CD4-positive, alpha-beta T cell (primary cell): ENCODE results near the gene TFF1. TPM values are rescaled to one million over a fixed set of nuclear protein-coding genes. Genes with fewer than 3 reads are reported as not detected.

ENCODE experiments used
- ATAC-seq: fragments of 200-7000 bp; cut with Tn5 transposase; one replicate; pipeline ENCODE4 v1.10.0; 2022; ENCODE audit warnings: mild to moderate bottlenecking; ENCODE audit not compliant: poor library complexity
- CTCF ChIA-PET: fragments of 350-600 bp; sonication (Branson Sonifier 250); formaldehyde crosslinking; loops from one replicate; lab custom pipeline; 2021; ENCODE audit warnings: antibody characterized with exemption, inconsistent platforms; lab: Charles Lee
- POLR2A ChIA-PET: fragments of 350-600 bp; sonication (Branson Sonifier 250); formaldehyde crosslinking; loops from one replicate; lab custom pipeline; 2021; ENCODE audit warnings: antibody characterized with exemption, inconsistent platforms; lab: Charles Lee
- DNase-seq, 14 experiments: peaks; one replicate each; pipeline ENCODE4 v3.0.0-alpha.2; 2013 to 2020; ENCODE audit warnings: mixed read lengths in 2 of 14
- H3K27ac ChIP-seq, 2 donors: one replicate each; pipeline versions ENCODE4 v1.5.1 to v1.7.0; 2013; ENCODE audit warnings: low read length in 2 of 2, low read depth in 1 of 2, mild to moderate bottlenecking in 1 of 2
- H3K27me3 ChIP-seq, 2 experiments: 1 replicate in 1 of 2; 2 replicates in 1 of 2; pipeline versions ENCODE4 v1.6.1 to v1.7.0; 2013; ENCODE audit warnings: low read length in 2 of 2, control low read depth in 1 of 2, mild to moderate bottlenecking in 1 of 2, moderate library complexity in 1 of 2; ENCODE audit not compliant: insufficient read depth in 2 of 2, control insufficient read depth in 1 of 2
- H3K36me3 ChIP-seq: one replicate; pipeline ENCODE4 v1.6.1; 2013; ENCODE audit warnings: low read length, control low read depth; ENCODE audit not compliant: insufficient read depth
- H3K4me1 ChIP-seq: one replicate; pipeline ENCODE4 v1.6.1; 2013; ENCODE audit warnings: low read length, control low read depth; ENCODE audit not compliant: insufficient read depth
- H3K4me3 ChIP-seq: one replicate; pipeline ENCODE4 v1.5.1; 2013; ENCODE audit warnings: mild to moderate bottlenecking, low read length, moderate library complexity
- H3K9me3 ChIP-seq, 2 experiments: 1 replicate in 1 of 2; 2 replicates in 1 of 2; pipeline versions ENCODE4 v1.6.1 to v1.7.0; 2013; ENCODE audit warnings: low read length in 2 of 2, mild to moderate bottlenecking in 2 of 2, control low read depth in 1 of 2, moderate library complexity in 1 of 2; ENCODE audit not compliant: control insufficient read depth in 1 of 2, insufficient read depth in 1 of 2
- H3K27ac Mint-ChIP-seq: one replicate; pipeline ENCODE4 v1.8.0; 2020; ENCODE audit warnings: mixed read lengths
- H3K27me3 Mint-ChIP-seq: one replicate; pipeline ENCODE4 v1.8.0; 2021; ENCODE audit warnings: mixed read lengths
- H3K36me3 Mint-ChIP-seq: one replicate; pipeline ENCODE4 v1.8.0; 2021; ENCODE audit warnings: low read depth, mixed read lengths
- H3K4me1 Mint-ChIP-seq: one replicate; pipeline ENCODE4 v1.8.0; 2021; ENCODE audit warnings: low read depth, mixed read lengths
- H3K4me3 Mint-ChIP-seq: one replicate; pipeline ENCODE4 v1.8.0; 2020; ENCODE audit warnings: mild to moderate bottlenecking, mixed read lengths
- H3K9me3 Mint-ChIP-seq: one replicate; pipeline ENCODE4 v1.8.0; 2020; ENCODE audit warnings: mixed read lengths
- intact Hi-C, 2 experiments: fragments of 100-400 bp; cut with DNase I in 1 of 2; cut with micrococcal nuclease in 1 of 2; formaldehyde crosslinking; loops; one replicate each; pipeline versions ENCODE4 v1.15.1 to v1.9.0; 2023 to 2025; cut with DNase I, micrococcal nuclease
- total RNA-seq, 174 experiments: library from RNA in 2 of 174; stranded (reverse) in 2 of 174; gene quantifications; one replicate each; pipeline ENCODE4 v1.2.3 and lab custom pipeline; 2021 to 2026
- TF ChIP-seq, protein P1 (sequence below): fragments of 200-600 bp; IDR thresholded peaks from one replicate; pipeline ENCODE4 v1.8.0; 2022; ENCODE audit warnings: antibody characterized with exemption, mild to moderate bottlenecking

Gene TFF1
- total RNA-seq, 2 experiments from 2014 or later = not detected

DNA sequence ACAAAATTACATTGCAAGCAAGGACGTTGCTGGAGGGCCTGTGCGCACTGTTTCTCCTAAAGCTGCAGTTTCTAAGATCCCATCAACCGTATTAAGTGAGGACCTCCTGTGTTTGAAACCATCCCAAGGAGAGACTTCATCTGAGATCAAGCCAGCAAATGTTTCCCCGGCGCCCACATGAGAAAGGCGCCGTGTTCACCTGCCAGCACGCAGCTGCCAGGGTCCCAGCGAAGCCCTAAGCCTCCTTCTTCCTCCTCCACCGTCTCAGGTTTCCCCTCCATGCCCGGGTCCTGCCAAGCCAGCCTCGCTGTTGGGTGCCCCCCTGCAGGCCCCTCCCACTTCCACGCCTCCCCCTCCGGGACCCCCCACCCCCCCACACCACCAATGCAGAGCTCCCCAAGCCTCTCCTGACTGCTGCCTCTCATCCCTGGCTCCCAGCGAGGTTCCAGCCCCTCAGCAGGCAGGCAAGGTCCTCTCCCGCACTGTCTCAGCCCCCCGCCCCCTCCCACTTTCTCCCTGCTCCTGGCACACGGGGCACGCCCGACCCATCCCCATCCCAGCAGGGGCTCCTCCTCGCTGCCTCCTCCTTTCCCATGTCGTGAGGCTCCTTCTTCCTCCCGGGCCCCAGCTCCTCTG, 8.6 kb upstream of the TFF1 start:
- TF ChIP-seq, protein P1, sequence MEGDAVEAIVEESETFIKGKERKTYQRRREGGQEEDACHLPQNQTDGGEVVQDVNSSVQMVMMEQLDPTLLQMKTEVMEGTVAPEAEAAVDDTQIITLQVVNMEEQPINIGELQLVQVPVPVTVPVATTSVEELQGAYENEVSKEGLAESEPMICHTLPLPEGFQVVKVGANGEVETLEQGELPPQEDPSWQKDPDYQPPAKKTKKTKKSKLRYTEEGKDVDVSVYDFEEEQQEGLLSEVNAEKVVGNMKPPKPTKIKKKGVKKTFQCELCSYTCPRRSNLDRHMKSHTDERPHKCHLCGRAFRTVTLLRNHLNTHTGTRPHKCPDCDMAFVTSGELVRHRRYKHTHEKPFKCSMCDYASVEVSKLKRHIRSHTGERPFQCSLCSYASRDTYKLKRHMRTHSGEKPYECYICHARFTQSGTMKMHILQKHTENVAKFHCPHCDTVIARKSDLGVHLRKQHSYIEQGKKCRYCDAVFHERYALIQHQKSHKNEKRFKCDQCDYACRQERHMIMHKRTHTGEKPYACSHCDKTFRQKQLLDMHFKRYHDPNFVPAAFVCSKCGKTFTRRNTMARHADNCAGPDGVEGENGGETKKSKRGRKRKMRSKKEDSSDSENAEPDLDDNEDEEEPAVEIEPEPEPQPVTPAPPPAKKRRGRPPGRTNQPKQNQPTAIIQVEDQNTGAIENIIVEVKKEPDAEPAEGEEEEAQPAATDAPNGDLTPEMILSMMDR = no peak
- Histone ChIP-seq H3K27me3 (no peaks in the 10 kb centered on the region), H3K4me3 (no peak overlapping the region), H3K4me1 (peaks cover 6% of the 10 kb centered on the region), H3K36me3 (no peaks in the 10 kb centered on the region), H3K9me3 (no peaks in the 10 kb centered on the region), H3K27ac (no peak overlapping the region)
- H3K27me3 Mint-ChIP-seq = no peaks in the 10 kb centered on the region
- no peak overlapping the region for H3K4me3 Mint-ChIP-seq
- intact Hi-C loops = loop anchor here in 1 of 2 experiments (10.0 kb wide), 1 partner anchor 50 kb away; no protein-coding TSS in a partner anchor
- CTCF ChIA-PET = interaction anchor here (0.5 kb wide), 1 partner anchor 76 kb away, joined by 3 read pairs; no protein-coding TSS in a partner anchor
- DNase-seq (no peak), ATAC-seq (no peak)
- POLR2A ChIA-PET = interaction anchor here (2.1 kb wide), 1 partner anchor 28 kb away, joined by 6 read pairs; the partner anchor contains the start of gene UBASH3A
- no peaks in the 10 kb centered on the region for H3K9me3 Mint-ChIP-seq
- no peaks in the 10 kb centered on the region for H3K36me3 Mint-ChIP-seq
- no peak overlapping the region for H3K27ac Mint-ChIP-seq
- peaks cover 5% of the 10 kb centered on the region for H3K4me1 Mint-ChIP-seq

DNA sequence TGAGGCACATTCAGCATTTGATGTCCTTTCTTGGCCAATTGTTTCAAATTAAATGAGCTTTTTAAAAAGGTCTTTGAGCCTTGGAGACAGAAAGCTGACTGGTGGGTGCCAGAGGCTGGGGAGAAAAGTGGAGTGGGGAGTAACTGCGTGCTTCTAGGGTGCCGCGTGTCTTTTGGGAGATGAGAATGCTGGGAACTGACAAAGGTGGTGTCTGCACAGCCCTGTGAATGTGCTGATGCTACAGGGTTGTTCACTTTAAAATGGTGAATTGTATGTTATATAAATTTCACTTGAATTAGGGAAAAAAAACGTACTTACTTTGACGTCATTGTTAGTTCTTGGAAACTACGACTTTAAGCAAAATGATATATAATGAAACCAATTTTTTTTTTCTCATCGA, 8.1 kb upstream of the TFF1 start:
- H3K9me3 ChIP-seq = no peaks in the 10 kb centered on the region
- no peaks in the 10 kb centered on the region for H3K36me3 ChIP-seq
- intact Hi-C loops = loop anchor here in 1 of 2 experiments (10.0 kb wide), 1 partner anchor 50 kb away; no protein-coding TSS in a partner anchor
- H3K27ac ChIP-seq = no peak overlapping the region
- Mint-ChIP-seq H3K4me1 (peaks cover 5% of the 10 kb centered on the region), H3K9me3 (no peaks in the 10 kb centered on the region), H3K27me3 (no peaks in the 10 kb centered on the region), H3K27ac (no peak overlapping the region), H3K4me3 (no peak overlapping the region), H3K36me3 (no peaks in the 10 kb centered on the region)
- ChIA-PET POLR2A (interaction anchor here (2.1 kb wide), 1 partner anchor 29 kb away, joined by 6 read pairs; the partner anchor contains the start of gene UBASH3A), CTCF (no interaction called here)
- no peak overlapping the region for H3K4me3 ChIP-seq
- peaks cover 6% of the 10 kb centered on the region for H3K4me1 ChIP-seq
- ATAC-seq (no peak), DNase-seq (no peak)
- TF ChIP-seq, protein P1 = no peak
- no peaks in the 10 kb centered on the region for H3K27me3 ChIP-seq

DNA sequence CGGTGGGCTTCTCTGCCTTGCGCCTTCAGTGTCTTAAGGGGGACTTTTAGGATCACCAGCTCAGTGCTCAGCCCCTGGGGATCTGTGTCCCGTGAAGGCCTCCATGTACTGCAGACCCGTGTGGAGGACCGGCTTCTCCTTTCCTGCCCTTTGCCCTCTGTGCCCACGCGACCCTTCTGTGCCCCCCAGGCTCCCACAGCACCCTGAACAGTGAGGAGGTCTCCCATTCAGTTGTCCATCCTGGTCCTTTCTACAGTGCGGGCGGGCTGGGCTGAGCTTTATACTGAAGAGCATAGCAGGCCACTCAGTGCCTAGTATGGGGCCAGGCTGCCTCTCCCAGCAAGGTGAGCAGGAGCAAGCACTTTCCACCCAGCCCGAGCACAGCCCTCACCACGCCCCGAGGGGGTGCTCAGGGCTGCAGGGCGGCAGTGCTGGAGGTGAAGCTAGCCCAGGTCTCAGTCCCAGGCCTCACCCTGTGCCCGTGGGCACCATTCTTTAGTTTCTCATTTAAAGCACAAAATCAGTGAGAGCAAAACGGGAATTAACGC, 7.6 kb upstream of the TFF1 start:
- H3K36me3 ChIP-seq = no peaks in the 10 kb centered on the region
- H3K27me3 ChIP-seq = no peaks in the 10 kb centered on the region
- TF ChIP-seq, protein P1 = no peak
- peaks cover 6% of the 10 kb centered on the region for H3K4me1 ChIP-seq
- Mint-ChIP-seq H3K36me3 (no peaks in the 10 kb centered on the region), H3K27ac (no peak overlapping the region), H3K27me3 (no peaks in the 10 kb centered on the region), H3K9me3 (no peaks in the 10 kb centered on the region), H3K4me1 (peaks cover 5% of the 10 kb centered on the region), H3K4me3 (no peak overlapping the region)
- ChIA-PET POLR2A (interaction anchor here (2.1 kb wide), 1 partner anchor 29 kb away, joined by 6 read pairs; the partner anchor contains the start of gene UBASH3A), CTCF (no interaction called here)
- H3K9me3 ChIP-seq = no peaks in the 10 kb centered on the region
- H3K27ac ChIP-seq = no peak overlapping the region
- no peak for DNase-seq
- no peak overlapping the region for H3K4me3 ChIP-seq
- ATAC-seq = no peak
- intact Hi-C loops = loop anchor here in 1 of 2 experiments (10.0 kb wide), 1 partner anchor 51 kb away; no protein-coding TSS in a partner anchor
